SIG-M5 (cell line): Measurements from ENCODE around the gene GPR146.

Source experiments
- DNase-seq: peaks from one replicate; lab custom pipeline; 2025; lab: John Stamatoyannopoulos, UW

GPR146 gene

GRCh38 chr7:1043552-1044188 lies 676 bp upstream of the GPR146 start:
- no peak for DNase-seq

GRCh38 chr7:1045069-1046063 lies 1.0 kb downstream of the GPR146 start:
- no peak for DNase-seq

GRCh38 chr7:1046722-1047679 lies 2.7 kb downstream of the GPR146 start:
- no peak for DNase-seq

GRCh38 chr7:1049006-1049741 lies 4.8 kb downstream of the GPR146 start:
- no peak for DNase-seq

GRCh38 chr7:1049801-1050200 lies 5.5 kb downstream of the GPR146 start:
- no peak for DNase-seq

GRCh38 chr7:1050254-1050906 lies 6.0 kb downstream of the GPR146 start:
- DNase-seq: no peak

GRCh38 chr7:1050956-1051690 lies 6.8 kb downstream of the GPR146 start:
- no peak for DNase-seq

GRCh38 chr7:1052031-1052818 lies 7.9 kb downstream of the GPR146 start:
- DNase-seq: no peak

- no peak for DNase-seq
Measured at GRCh38 chr7:1053002-1053411, 8.7 kb downstream of the GPR146 start.

GRCh38 chr7:1053816-1054370 lies 9.5 kb downstream of the GPR146 start:
- no peak for DNase-seq

GRCh38 chr7:1054438-1054837 lies 10.1 kb downstream of the GPR146 start:
- no peak for DNase-seq

- no peak for DNase-seq
Measured at GRCh38 chr7:1054861-1055450, 10.6 kb downstream of the GPR146 start.

GRCh38 chr7:1055491-1055955 lies 11.2 kb downstream of the GPR146 start:
- DNase-seq: no peak

GRCh38 chr7:1055956-1056784 lies 11.8 kb downstream of the GPR146 start:
- DNase-seq: no peak

- DNase-seq: no peak
Measured at GRCh38 chr7:1056785-1057410, 12.6 kb downstream of the GPR146 start.

GRCh38 chr7:1057416-1058291 lies 13.3 kb downstream of the GPR146 start:
- DNase-seq: no peak
